HG03175 (cell line): Measurements from ENCODE around the gene NRCAM.

Experiments
- ATAC-seq: cut with Tn5 transposase; IDR thresholded peaks from one replicate; pipeline ENCODE4 v1.9.1; 2021; ENCODE audit warnings: mild to moderate bottlenecking, moderate library complexity; ENCODE audit not compliant: unreplicated experiment

NRCAM gene

GRCh38 chr7:108108131-108108530 lies 348.1 kb downstream of the NRCAM start:
- no peak for ATAC-seq

- no peak for ATAC-seq
Measured at GRCh38 chr7:108104324-108104723, 351.9 kb downstream of the NRCAM start.

GRCh38 chr7:108103558-108104298 lies 352.5 kb downstream of the NRCAM start:
- ATAC-seq: no peak

GRCh38 chr7:108102671-108103312 lies 353.4 kb downstream of the NRCAM start:
- ATAC-seq: no peak

GRCh38 chr7:108101759-108102158 lies 354.5 kb downstream of the NRCAM start:
- ATAC-seq: no peak

- ATAC-seq: no peak
Measured at GRCh38 chr7:108099713-108100112, 356.5 kb downstream of the NRCAM start.

GRCh38 chr7:108097703-108098102 lies 358.5 kb downstream of the NRCAM start:
- ATAC-seq: no peak
